T-helper 1 cell (primary cell): ENCODE results near the gene MDM1.
A peak's percentile ranks its signal among the peaks of the same experiment; 100 is the strongest.

Experiments used
- DNase-seq, 5 donors: peaks; one replicate each; pipeline ENCODE4 v3.0.0-alpha.2; 2012 to 2020

MDM1 gene

GRCh38 chr12:68319988-68320623 lies 12.1 kb downstream of the MDM1 start:
- no peak for DNase-seq

- DNase-seq = peak in 4 of 5 donors; percentile 12 to 65 (median 38)
These were observed 15.0 kb downstream of the MDM1 start for GRCh38 chr12:68317047-68317667.

DNA sequence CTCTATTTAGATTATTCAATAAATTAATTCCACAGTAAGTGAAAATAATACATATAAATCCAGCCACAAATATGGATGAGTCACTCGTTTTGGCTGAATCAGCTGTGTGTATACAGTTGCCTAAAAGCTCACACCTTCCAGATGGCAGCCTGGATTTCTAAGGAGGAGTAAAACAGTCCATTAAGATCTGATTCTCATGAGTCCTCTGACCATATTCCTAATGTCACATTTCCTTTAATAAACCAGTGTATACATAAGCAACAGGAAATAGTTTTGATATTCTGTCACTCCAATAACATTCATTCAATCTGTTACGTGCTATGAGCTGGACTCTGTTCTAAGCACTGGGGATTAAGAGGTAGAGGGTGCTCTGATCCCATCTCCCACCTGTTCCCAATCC lies 21.8 kb downstream of the MDM1 start:
- no peak for DNase-seq

DNA sequence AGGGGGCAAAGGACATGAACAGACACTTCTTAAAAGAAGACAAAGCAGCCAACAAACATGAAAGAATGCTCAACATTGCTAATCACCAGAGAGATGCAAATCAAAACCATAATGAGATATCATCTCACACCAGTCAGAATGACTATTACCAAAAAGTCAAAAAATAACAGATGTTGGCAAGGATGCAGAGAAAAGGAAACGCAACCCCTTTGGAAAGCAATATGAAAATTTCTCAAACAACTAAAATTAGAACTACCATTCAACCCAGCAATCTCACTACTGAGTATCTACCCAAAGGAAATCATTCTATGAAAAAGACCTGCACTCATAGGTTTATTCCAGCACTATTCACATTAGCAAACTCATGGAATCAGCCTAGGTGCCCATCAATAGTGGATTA lies 25.6 kb downstream of the MDM1 start:
- peak in 1 of 5 donors; percentile 54 for DNase-seq

DNA sequence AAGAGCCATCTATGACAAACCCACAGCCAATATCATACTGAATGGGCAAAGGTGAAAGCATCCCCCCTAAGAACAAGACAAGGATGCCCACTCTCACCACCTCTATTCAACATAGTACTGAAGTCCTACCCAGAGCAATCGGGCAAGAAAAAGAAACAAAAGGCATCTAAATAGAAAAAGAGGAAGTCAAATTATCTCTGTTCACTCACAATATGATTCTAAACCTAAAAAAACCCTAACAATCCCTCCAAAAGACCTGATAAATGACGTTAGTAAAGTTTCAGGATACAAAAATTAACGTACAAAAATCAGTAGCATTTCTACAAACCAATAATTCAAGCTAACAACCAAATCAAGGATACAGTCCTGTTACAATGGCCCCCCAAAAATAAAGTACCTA lies 26.9 kb downstream of the MDM1 start:
- DNase-seq = no peak

DNA sequence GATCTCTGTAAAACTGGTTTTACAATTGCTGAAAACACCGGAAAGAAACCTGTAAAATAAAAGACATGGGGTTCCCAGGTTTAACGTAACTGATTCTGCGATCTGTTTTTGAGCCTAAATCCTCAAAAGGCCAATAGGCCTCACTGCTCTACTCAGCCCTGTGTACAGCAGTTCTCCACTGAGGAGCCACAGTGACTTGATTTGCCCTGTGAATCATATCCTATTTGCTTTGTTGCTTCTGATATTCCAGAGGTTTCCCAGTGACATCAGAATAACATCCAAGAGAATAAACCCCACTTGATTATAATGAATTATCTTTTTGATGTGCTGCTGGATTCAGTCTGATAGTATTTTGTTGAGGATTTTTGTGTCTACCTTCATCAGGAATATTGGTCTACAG lies 27.5 kb downstream of the MDM1 start:
- no peak for DNase-seq

- no peak for DNase-seq
These were observed 28.3 kb downstream of the MDM1 start for GRCh38 chr12:68303850-68304249.

- DNase-seq = no peak
These were observed 34.2 kb downstream of the MDM1 start for GRCh38 chr12:68297929-68298328.

- DNase-seq = no peak
These were observed 37.9 kb downstream of the MDM1 start for GRCh38 chr12:68294251-68294650.

GRCh38 chr12:68293347-68293746 lies 38.8 kb downstream of the MDM1 start:
- DNase-seq = no peak

GRCh38 chr12:68292151-68292943 lies 39.8 kb downstream of the MDM1 start:
- no peak for DNase-seq

GRCh38 chr12:68291396-68292036 lies 40.6 kb downstream of the MDM1 start:
- DNase-seq = no peak

GRCh38 chr12:68290126-68290525 lies 42.0 kb downstream of the MDM1 start:
- peak in 2 of 5 donors; percentile 11 to 93 for DNase-seq

DNA sequence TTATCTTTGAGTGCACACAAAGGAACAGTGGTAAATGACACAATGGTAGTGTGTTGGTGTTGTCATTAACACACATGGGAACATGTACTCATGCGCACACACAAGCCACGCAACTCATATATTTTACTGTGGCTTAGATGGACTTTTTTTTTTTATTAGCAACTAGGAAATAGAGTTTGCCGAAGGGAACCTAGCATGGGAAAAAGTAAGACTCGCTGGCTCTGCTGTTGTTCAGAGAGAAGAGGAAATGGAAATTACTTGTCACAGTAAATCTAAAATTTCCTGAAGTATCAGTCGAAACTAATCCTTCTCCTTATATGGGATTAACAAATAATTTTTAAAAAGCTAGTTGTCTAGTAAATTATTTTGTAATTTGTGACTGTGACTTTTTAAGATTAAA lies 45.1 kb downstream of the MDM1 start:
- no peak for DNase-seq

DNA sequence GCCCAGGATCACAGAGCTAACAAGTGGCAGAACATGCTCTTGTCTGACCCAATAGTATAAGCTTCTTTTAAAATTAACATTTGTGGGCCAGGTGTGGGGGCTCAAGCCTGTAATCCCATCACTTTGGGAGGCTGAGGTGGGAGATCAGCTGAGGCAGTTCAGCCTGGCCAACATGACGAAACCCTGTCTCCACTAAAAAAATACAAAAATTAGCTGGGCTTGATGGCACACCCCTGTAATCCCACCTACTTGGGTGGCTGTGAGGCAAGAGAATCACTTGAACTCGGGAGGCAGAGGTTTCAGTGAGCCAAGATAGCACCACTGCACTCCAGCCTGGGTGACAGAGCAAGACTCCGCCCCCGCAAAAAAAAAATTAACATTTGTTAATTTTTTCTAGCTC lies 45.8 kb downstream of the MDM1 start:
- no peak for DNase-seq

- DNase-seq = no peak
These were observed 46.6 kb downstream of the MDM1 start for GRCh38 chr12:68285541-68285940.

DNA sequence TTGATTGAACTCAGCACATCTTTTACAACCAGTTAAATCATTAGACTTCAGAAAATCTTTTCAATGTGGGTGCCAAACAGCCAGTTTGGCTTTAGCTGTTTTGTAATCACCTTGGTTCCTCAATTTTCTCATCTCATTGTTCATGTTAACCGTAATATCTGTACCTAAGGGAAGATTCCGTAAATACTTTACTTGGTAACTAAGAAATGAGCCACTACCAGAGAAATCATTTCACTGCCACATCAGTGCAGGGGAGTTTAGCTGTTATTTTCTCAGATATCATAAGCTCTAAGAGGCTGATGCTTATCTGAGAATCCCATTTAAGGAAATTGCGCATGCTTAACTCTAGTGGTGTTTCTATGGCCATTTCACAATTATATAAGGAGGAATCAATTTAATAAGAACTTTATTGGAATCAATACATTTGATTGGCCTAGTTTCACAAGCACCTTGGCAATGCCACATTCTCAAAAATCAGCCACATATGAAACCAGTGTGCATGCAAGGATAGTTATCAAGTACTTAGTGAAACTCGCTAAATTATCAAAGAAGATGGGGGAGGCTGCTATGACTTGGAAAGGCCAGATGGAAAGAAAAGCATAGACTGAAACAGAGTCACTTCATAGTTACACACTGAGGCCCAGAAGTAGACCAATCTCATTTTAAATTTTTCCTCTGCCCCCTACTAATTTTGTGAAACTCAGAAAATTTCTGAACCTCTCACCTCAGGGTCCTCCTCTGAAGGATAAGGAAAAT lies 50.7 kb downstream of the MDM1 start:
- peak in 1 of 5 donors; percentile 61 for DNase-seq

DNA sequence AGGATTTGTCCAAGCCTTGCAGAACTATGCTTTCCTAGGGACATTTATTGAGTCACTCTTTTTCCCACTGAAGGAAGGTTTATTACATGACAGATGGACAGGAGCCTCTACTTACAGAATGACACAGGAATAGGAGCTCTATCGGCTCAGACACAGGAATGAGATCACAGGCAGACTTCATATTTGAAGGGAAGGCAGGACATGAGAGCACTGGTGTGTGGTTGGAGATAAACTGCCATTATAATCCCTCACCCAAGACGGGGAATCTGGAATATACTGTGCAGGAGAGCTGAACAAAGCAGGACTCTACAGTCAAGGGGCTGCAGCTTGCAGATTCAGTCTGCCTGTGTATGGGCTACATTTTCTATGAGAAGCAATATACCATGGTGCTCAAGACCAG lies 51.9 kb downstream of the MDM1 start:
- DNase-seq = no peak

DNA sequence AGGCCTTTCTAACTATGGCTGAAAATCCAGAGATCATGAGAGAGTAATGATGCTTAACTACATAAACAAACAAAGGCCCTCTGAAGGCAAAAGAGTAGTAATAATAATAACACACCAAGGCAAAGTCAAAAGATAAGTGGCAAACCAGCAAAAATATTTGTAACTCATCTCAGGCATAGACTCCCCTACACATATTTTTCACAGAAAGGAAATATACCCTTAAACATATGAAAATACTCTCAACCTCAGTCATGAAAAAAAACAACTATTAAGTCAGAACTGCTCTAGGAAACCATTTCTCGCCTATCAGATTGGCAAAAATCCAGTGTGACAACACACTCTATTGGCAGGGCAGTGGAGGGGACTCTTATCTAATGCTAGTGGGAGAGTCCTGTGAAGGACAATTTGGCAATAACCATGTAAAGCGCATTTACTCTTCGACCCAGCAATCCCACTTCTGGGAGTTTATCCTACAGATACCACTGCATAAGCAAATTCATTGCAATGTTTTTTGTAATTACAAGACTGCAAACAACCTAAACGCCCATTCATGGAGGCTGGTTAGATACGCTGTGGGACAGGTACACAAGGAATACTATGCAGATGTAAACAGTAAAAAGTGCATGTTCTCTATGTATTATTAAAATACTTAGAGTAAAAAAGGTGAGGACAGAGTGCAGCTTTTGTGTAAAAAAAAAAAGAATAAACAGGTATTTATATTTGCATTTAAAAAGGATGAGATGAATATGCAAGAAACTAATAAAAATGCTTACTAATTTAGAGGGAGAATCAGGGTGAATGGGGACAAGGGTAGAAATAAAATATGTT lies 52.7 kb downstream of the MDM1 start:
- DNase-seq = no peak

DNA sequence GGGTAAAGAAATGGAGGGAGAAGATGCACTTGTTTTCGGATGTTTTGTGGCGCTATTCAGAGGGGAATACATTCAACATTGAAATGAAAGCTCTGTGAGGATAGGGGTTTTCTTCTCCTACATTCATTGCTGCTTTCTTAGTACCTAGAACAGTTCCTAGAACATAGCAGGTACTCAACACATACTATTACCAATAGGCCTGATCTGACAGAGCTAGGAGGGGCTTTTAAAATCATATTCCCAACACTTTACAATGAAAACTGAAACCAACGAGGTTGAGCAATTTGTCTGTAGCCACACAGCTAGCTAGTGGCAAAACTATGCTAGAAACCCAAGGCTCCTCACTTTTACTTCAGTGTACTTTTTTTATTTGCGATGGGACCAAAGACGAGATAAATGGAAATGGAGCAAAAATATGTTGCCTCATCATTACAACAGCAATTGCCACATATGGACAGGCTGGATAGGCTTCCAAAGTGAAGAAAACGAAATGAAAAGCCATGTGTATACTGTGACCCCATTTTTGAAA lies 55.7 kb downstream of the MDM1 start:
- peak in 1 of 5 donors; percentile 50 for DNase-seq

DNA sequence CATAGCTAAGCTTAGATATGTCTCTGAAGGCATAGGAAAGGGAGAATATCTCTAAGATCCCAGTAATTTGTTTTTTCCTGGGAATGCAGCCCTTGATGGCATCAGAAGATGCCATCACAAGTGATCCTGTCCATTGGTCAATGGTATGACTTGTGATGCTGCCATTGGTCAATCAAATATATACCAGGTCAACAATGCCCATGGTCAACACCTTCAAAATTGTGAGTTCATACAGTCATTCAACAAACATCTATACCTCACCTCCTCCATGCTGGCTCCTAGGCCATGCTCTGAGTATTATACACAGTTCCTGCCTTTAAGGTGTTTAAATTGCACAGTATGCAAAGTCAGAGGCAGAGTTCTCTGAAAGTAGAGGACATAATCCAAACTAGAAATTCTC lies 59.4 kb downstream of the MDM1 start:
- DNase-seq = no peak

DNA sequence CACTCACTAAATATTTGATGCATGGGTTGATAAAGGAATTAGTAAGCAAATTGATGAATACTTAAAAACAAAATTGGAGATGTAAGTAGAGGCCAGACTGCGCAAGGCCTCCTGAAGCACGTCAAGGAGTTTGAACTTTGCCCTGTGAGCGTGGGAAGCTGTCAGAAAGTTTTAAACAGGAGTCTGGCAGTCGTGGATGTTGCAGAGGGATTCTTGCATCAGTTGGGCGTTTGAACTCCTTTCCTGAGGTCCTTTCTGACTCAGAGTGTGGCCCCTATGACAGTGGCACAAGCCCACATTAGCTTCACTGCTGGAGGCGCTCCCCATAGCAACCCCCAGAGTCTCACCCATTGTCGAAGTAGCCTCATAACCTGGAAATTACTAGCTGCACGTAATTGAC lies 60.8 kb downstream of the MDM1 start:
- DNase-seq = no peak
